HFFc6 (cell line): Measurements from ENCODE around the gene HEMK1. TPM values are rescaled to one million over a fixed set of nuclear protein-coding genes. Genes with fewer than 3 reads are reported as not detected.
A peak's percentile ranks its signal among the peaks of the same experiment; 100 is the strongest.

ENCODE experiments used
- DNase-seq: peaks from one replicate; pipeline ENCODE4 v3.0.0-alpha.2; 2018
- H3K27ac Mint-ChIP-seq: 2 replicates; pipeline ENCODE4 v1.8.0; 2020; ENCODE audit warnings: mild to moderate bottlenecking, mixed read lengths
- H3K27me3 Mint-ChIP-seq: 2 replicates; pipeline ENCODE4 v1.8.0; 2021; ENCODE audit warnings: mild to moderate bottlenecking, moderate library complexity, mixed read lengths; ENCODE audit not compliant: insufficient read depth
- H3K36me3 Mint-ChIP-seq: 2 replicates; pipeline ENCODE4 v1.8.0; 2021; ENCODE audit warnings: low read depth, mixed read lengths
- H3K4me1 Mint-ChIP-seq: 2 replicates; pipeline ENCODE4 v1.8.0; 2020; ENCODE audit warnings: low read depth, mixed read lengths
- H3K4me3 Mint-ChIP-seq: 2 replicates; pipeline ENCODE4 v1.8.0; 2020; ENCODE audit warnings: mild to moderate bottlenecking, moderate library complexity, mixed read lengths
- H3K9me3 Mint-ChIP-seq: 2 replicates; pipeline ENCODE4 v1.8.0; 2020; ENCODE audit warnings: mild to moderate bottlenecking, mixed read lengths
- long read RNA-seq: library from polyadenylated mRNA; unstranded; transcript quantifications from one replicate; pipeline ENCODE4 v2.0.0, GENCODE V29; 2019
- total RNA-seq, 6 experiments: library from RNA; stranded (reverse); fragmentation: NEBNext Ultra II Directional; extraction: Animal tissue kit (Norgen Biotek cat#: 25700); gene quantifications; 2 replicates in 1 of 6; 3 replicates in 5 of 6; pipeline ENCODE4 v1.2.3, GENCODE V29; 2021
- TF ChIP-seq, protein P1 (sequence below): fragments of 200-600 bp; sonication (generic); IDR thresholded peaks from 2 replicates; pipeline ENCODE4 v1.5.0; 2021; ENCODE audit warnings: antibody characterized with exemption, mild to moderate bottlenecking

HEMK1 gene
- 10 to 100 TPM; 17.9 to 20.7 (median 19.2) TPM for total RNA-seq
- long read RNA-seq, full-length matches to known transcripts, result 14 of 25 reads
- long read RNA-seq, partial matches to known transcripts, result 4 of 25 reads
- long read RNA-seq, other reads (novel, unspliced or antisense), result 7 of 25 reads

DNA sequence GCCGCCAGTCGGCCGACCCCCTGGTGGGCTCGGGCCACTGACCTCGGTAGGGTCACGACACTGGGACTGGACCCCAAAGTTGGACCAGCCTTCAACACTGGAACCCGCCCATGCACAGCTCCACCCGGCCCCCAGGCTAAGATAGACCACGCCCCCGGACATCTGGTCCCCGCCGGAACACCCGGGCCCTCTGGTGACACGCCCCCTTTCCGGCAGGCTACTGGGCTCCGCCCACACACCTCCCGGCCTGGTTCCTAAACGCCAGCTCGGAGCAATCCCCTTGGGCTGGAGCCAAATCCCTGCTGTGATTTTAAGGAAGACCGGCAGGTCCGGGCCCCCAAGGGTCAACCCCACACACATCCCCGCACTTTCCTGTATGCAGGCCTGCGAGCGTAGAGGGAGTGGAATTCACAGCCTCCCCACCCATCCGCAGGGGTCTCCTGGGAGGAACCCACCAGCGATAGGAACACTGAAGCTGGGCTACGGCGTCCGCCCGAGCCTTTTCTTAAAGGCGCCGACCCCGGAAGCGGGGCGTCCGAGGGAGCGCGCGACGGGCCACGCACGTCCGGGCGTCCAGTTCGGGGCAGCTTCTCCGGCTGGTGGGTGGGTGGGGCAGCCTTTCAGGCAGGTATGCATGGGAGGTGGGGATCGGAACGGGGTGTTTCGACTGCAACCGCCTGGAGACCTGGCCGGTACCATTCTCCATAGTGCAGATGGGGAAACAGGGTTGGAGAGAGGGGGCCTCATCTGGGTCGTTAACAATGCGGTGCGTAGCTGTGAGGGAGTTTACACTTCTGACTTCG lies at the start of gene HEMK1:
Gene HEMK1 (plus strand): TSS at position 576 of the 803 bp plus-strand sequence. CDS start 1,583 bp downstream, outside the sequence.
- TF ChIP-seq, protein P1, sequence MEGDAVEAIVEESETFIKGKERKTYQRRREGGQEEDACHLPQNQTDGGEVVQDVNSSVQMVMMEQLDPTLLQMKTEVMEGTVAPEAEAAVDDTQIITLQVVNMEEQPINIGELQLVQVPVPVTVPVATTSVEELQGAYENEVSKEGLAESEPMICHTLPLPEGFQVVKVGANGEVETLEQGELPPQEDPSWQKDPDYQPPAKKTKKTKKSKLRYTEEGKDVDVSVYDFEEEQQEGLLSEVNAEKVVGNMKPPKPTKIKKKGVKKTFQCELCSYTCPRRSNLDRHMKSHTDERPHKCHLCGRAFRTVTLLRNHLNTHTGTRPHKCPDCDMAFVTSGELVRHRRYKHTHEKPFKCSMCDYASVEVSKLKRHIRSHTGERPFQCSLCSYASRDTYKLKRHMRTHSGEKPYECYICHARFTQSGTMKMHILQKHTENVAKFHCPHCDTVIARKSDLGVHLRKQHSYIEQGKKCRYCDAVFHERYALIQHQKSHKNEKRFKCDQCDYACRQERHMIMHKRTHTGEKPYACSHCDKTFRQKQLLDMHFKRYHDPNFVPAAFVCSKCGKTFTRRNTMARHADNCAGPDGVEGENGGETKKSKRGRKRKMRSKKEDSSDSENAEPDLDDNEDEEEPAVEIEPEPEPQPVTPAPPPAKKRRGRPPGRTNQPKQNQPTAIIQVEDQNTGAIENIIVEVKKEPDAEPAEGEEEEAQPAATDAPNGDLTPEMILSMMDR, result no peak
- peaks cover 36% of the 10 kb centered on the region for H3K4me1 Mint-ChIP-seq
- H3K36me3 Mint-ChIP-seq, result 0 out of 2 replicates have a peak, but pooled peaks cover 6% of the 10 kb centered on the region
- peak within 1 kb of the TSS; percentile 98 for H3K4me3 Mint-ChIP-seq
- peak within 1 kb of the TSS; percentile 95 for H3K27ac Mint-ChIP-seq
- peaks cover 8% of the 10 kb centered on the region for H3K27me3 Mint-ChIP-seq
- H3K9me3 Mint-ChIP-seq, result no peaks in the 10 kb centered on the region
- peak; percentile 94 for DNase-seq

GRCh38 chr3:50520849-50521248 lies 48.5 kb upstream of the HEMK1 start:
- Mint-ChIP-seq H3K36me3 (no peaks in the 10 kb centered on the region), H3K27me3 (peaks cover 37% of the 10 kb centered on the region), H3K4me3 (no peak overlapping the region), H3K4me1 (peaks cover 5% of the 10 kb centered on the region; the same call in 1 of the 2 replicates), H3K27ac (no peak overlapping the region), H3K9me3 (no peaks in the 10 kb centered on the region)
- TF ChIP-seq, protein P1, result no peak
- DNase-seq, result no peak

DNA sequence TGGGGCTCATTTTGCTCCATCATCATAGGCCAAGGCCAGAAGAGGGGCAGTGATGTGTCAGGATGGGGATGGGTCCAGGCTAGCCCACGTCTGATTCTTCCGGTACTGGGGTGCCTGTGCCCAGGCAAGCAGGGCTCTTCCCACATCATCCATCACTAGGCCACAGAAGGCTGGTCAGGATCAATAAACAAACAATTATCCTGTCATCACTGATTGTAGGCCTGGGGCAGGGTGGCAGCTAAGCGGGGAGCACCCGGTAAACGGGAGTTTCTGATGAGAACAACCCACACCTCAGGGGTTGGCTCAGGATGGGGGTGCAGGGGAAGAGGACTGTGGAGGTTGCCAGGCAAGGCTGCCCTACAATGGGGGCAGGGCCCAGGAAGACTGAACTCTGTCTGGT lies 47.8 kb upstream of the HEMK1 start:
- H3K27me3 Mint-ChIP-seq, result peaks cover 37% of the 10 kb centered on the region
- H3K27ac Mint-ChIP-seq, result no peak overlapping the region
- no peaks in the 10 kb centered on the region for H3K36me3 Mint-ChIP-seq
- H3K4me3 Mint-ChIP-seq, result no peak overlapping the region
- DNase-seq, result no peak
- H3K4me1 Mint-ChIP-seq, result peaks cover 5% of the 10 kb centered on the region; the same call in 1 of the 2 replicates
- TF ChIP-seq, protein P1, result no peak
- H3K9me3 Mint-ChIP-seq, result no peaks in the 10 kb centered on the region

GRCh38 chr3:50523279-50523811 lies 46.0 kb upstream of the HEMK1 start:
- H3K4me1 Mint-ChIP-seq, result peaks cover 5% of the 10 kb centered on the region; the same call in 1 of the 2 replicates
- H3K9me3 Mint-ChIP-seq, result no peaks in the 10 kb centered on the region
- TF ChIP-seq, protein P1, result no peak

GRCh38 chr3:50524746-50525145 lies 44.6 kb upstream of the HEMK1 start:
- TF ChIP-seq, protein P1, result no peak
- DNase-seq, result no peak
- no peak overlapping the region for H3K4me3 Mint-ChIP-seq
- H3K9me3 Mint-ChIP-seq, result no peaks in the 10 kb centered on the region
- no peak overlapping the region for H3K27ac Mint-ChIP-seq
- peaks cover 47% of the 10 kb centered on the region for H3K27me3 Mint-ChIP-seq
- H3K4me1 Mint-ChIP-seq, result peaks cover 5% of the 10 kb centered on the region; the same call in 1 of the 2 replicates
- H3K36me3 Mint-ChIP-seq, result no peaks in the 10 kb centered on the region

More at GRCh38 chr3:50523279-50523811, 46.0 kb upstream of the HEMK1 start:
- Mint-ChIP-seq H3K4me3 (no peak overlapping the region), H3K27ac (no peak overlapping the region), H3K27me3 (peaks cover 42% of the 10 kb centered on the region), H3K36me3 (no peaks in the 10 kb centered on the region)
- no peak for DNase-seq
